ENCODE measurements around the gene CCDC138.

The CCDC138 gene

DNA sequence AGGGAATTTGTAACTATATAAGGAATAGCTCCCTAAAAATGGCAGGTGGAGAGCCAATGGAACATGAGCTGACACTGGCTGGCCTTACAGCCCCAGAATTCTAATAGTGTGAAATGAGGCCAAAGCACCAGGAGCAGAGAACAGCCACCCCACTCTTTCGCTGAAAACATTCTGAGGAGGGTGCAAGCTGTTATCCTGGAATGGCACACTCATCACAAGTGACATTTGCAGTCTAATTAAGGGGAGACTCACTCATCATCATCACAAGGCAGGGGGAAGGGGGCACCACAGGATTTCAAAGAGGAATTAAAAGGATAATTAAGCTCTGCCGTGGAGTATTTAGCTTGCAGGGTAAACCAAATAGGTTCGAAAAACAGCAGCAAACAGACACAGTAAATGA is 108.2 kb downstream of the CCDC138 start:
- Histone ChIP-seq H3K36me3 (ENCODE audit: insufficient read depth, low read length) (no peaks in the 10 kb centered on the region), H3K9ac (ENCODE audit: low read depth, low read length) (no peak overlapping the region), H3K4me1 (ENCODE audit: insufficient read depth, low read length) (0 out of 2 replicates have a peak, but pooled peaks cover 5% of the 10 kb centered on the region), H3K9me3 (ENCODE audit: insufficient read depth, low read depth, low read length) (no peaks in the 10 kb centered on the region; the same call in 1 of the 2 replicates), H3K4me3 (ENCODE audit: low read length) (no peak overlapping the region), H3K27me3 (ENCODE audit: insufficient read depth, low read length) (no peaks in the 10 kb centered on the region), H3K27ac (ENCODE audit: low read depth, low read length) (no peak overlapping the region)
- 83% methylated on average over 3 of the region's 3 CpGs for WGBS

DNA sequence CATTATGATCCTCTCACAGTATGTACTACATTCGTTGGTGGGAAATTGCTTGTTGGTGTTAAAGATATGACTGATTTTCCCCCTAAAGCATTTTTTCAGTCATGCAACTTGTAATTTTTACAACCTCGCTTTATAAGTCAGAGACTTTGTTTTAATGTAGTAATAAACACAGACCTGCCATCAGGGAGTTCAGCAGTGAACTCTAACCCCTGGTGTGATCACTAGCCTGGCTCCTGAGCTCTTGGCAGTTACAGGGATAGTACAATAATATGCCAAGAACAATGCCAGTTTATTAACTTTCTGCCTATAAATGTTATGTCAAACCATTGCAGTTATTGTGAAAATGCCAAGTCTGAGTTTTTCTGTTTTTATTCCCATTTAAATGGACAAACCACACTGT is 108.6 kb downstream of the CCDC138 start:
- Histone ChIP-seq H3K9me3 (ENCODE audit: insufficient read depth, low read depth, low read length) (no peaks in the 10 kb centered on the region; the same call in 1 of the 2 replicates), H3K4me3 (ENCODE audit: low read length) (no peak overlapping the region), H3K4me1 (ENCODE audit: insufficient read depth, low read length) (0 out of 2 replicates have a peak, but pooled peaks cover 5% of the 10 kb centered on the region), H3K27ac (ENCODE audit: low read depth, low read length) (no peak overlapping the region), H3K9ac (ENCODE audit: low read depth, low read length) (no peak overlapping the region), H3K36me3 (ENCODE audit: insufficient read depth, low read length) (no peaks in the 10 kb centered on the region), H3K27me3 (ENCODE audit: insufficient read depth, low read length) (no peaks in the 10 kb centered on the region)
- no CpG with 5 or more reads among the region's 2 CpGs for WGBS

- no peaks in the 10 kb centered on the region for H3K36me3 ChIP-seq (ENCODE audit: insufficient read depth, low read length)
- WGBS: 96% methylated on average over 13 of the region's 13 CpGs
- 0 out of 2 replicates have a peak, but pooled peaks cover 5% of the 10 kb centered on the region for H3K4me1 ChIP-seq (ENCODE audit: insufficient read depth, low read length)
- H3K27me3 ChIP-seq (ENCODE audit: insufficient read depth, low read length): no peaks in the 10 kb centered on the region
- H3K9ac ChIP-seq (ENCODE audit: low read depth, low read length): no peak overlapping the region
- H3K27ac ChIP-seq (ENCODE audit: low read depth, low read length): no peak overlapping the region
- no peak overlapping the region for H3K4me3 ChIP-seq (ENCODE audit: low read length)
- H3K9me3 ChIP-seq (ENCODE audit: insufficient read depth, low read depth, low read length): no peaks in the 10 kb centered on the region
Measured at GRCh38 chr2:108896741-108897140, 110.2 kb downstream of the CCDC138 start.

GRCh38 chr2:108898315-108899082 is 111.9 kb downstream of the CCDC138 start:
- Histone ChIP-seq H3K9me3 (ENCODE audit: insufficient read depth, low read depth, low read length) (no peaks in the 10 kb centered on the region), H3K9ac (ENCODE audit: low read depth, low read length) (no peak overlapping the region), H3K4me1 (ENCODE audit: insufficient read depth, low read length) (0 out of 2 replicates have a peak, but pooled peaks cover 5% of the 10 kb centered on the region), H3K27ac (ENCODE audit: low read depth, low read length) (no peak overlapping the region), H3K27me3 (ENCODE audit: insufficient read depth, low read length) (no peaks in the 10 kb centered on the region), H3K4me3 (ENCODE audit: low read length) (no peak overlapping the region), H3K36me3 (ENCODE audit: insufficient read depth, low read length) (no peaks in the 10 kb centered on the region)
- 86% methylated on average over 1 of the region's 1 CpG for whole genome bisulfite sequencing

DNA sequence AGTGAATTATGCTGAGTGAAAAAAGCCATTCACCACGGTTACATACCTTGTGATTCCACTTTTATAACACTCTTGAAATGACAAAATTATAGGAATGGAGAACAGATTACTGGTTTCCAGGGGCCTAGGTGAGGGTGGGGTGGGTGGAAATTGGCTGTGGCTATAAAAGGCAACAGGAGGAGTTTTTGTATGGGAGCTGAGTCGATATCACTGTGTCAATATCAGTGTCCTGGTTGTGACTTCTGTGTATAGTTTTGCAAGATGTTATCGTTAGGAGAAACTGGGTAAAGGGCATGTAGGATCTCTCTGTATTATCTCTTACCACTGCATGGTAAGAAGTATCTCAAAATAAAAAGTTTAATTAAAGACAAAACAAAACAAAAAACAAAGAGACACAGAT is 118.1 kb downstream of the CCDC138 start:
- Histone ChIP-seq H3K27me3 (ENCODE audit: insufficient read depth, low read length) (no peaks in the 10 kb centered on the region), H3K9me3 (ENCODE audit: insufficient read depth, low read depth, low read length) (no peaks in the 10 kb centered on the region), H3K36me3 (ENCODE audit: insufficient read depth, low read length) (no peaks in the 10 kb centered on the region), H3K9ac (ENCODE audit: low read depth, low read length) (no peak overlapping the region), H3K27ac (ENCODE audit: low read depth, low read length) (no peak overlapping the region), H3K4me1 (ENCODE audit: insufficient read depth, low read length) (no peaks in the 10 kb centered on the region), H3K4me3 (ENCODE audit: low read length) (no peak overlapping the region)
- WGBS: 96% methylated on average over 2 of the region's 3 CpGs

GRCh38 chr2:108905176-108905575 is 118.6 kb downstream of the CCDC138 start:
- no peak overlapping the region for H3K9ac ChIP-seq (ENCODE audit: low read depth, low read length)
- no peaks in the 10 kb centered on the region for H3K9me3 ChIP-seq (ENCODE audit: insufficient read depth, low read depth, low read length)
- no peaks in the 10 kb centered on the region for H3K36me3 ChIP-seq (ENCODE audit: insufficient read depth, low read length)
- 90% methylated on average over 3 of the region's 3 CpGs for WGBS
- H3K4me1 ChIP-seq (ENCODE audit: insufficient read depth, low read length): no peaks in the 10 kb centered on the region
- H3K4me3 ChIP-seq (ENCODE audit: low read length): no peak overlapping the region
- no peak overlapping the region for H3K27ac ChIP-seq (ENCODE audit: low read depth, low read length)
- no peaks in the 10 kb centered on the region for H3K27me3 ChIP-seq (ENCODE audit: insufficient read depth, low read length)

GRCh38 chr2:108905906-108906305 is 119.3 kb downstream of the CCDC138 start:
- no peak overlapping the region for H3K9ac ChIP-seq (ENCODE audit: low read depth, low read length)
- H3K27me3 ChIP-seq (ENCODE audit: insufficient read depth, low read length): no peaks in the 10 kb centered on the region
- H3K9me3 ChIP-seq (ENCODE audit: insufficient read depth, low read depth, low read length): no peaks in the 10 kb centered on the region

GRCh38 chr2:108906403-108907077 is 120.0 kb downstream of the CCDC138 start:
- 86% methylated on average over 15 of the region's 15 CpGs for WGBS
- no peaks in the 10 kb centered on the region for H3K4me1 ChIP-seq (ENCODE audit: insufficient read depth, low read length)
- no peak overlapping the region for H3K4me3 ChIP-seq (ENCODE audit: low read length)
- no peak overlapping the region for H3K27ac ChIP-seq (ENCODE audit: low read depth, low read length)
- no peaks in the 10 kb centered on the region for H3K36me3 ChIP-seq (ENCODE audit: insufficient read depth, low read length)
- H3K9me3 ChIP-seq (ENCODE audit: insufficient read depth, low read depth, low read length): no peaks in the 10 kb centered on the region
- H3K9ac ChIP-seq (ENCODE audit: low read depth, low read length): no peak overlapping the region
- no peaks in the 10 kb centered on the region for H3K27me3 ChIP-seq (ENCODE audit: insufficient read depth, low read length)

More at GRCh38 chr2:108905906-108906305, 119.3 kb downstream of the CCDC138 start:
- H3K27ac ChIP-seq (ENCODE audit: low read depth, low read length): no peak overlapping the region
- no peaks in the 10 kb centered on the region for H3K4me1 ChIP-seq (ENCODE audit: insufficient read depth, low read length)
- no peaks in the 10 kb centered on the region for H3K36me3 ChIP-seq (ENCODE audit: insufficient read depth, low read length)
- WGBS: 85% methylated on average over 13 of the region's 13 CpGs
- no peak overlapping the region for H3K4me3 ChIP-seq (ENCODE audit: low read length)

- H3K4me1 ChIP-seq (ENCODE audit: insufficient read depth, low read length): no peaks in the 10 kb centered on the region
- no peaks in the 10 kb centered on the region for H3K36me3 ChIP-seq (ENCODE audit: insufficient read depth, low read length)
- H3K27ac ChIP-seq (ENCODE audit: low read depth, low read length): no peak overlapping the region
- H3K9ac ChIP-seq (ENCODE audit: low read depth, low read length): no peak overlapping the region
- no peak overlapping the region for H3K4me3 ChIP-seq (ENCODE audit: low read length)
- H3K9me3 ChIP-seq (ENCODE audit: insufficient read depth, low read depth, low read length): no peaks in the 10 kb centered on the region
- no peaks in the 10 kb centered on the region for H3K27me3 ChIP-seq (ENCODE audit: insufficient read depth, low read length)
- 89% methylated on average over 24 of the region's 24 CpGs for WGBS
Measured at GRCh38 chr2:108907822-108908712, 121.5 kb downstream of the CCDC138 start.

GRCh38 chr2:108908713-108909070 is 122.1 kb downstream of the CCDC138 start:
- Histone ChIP-seq H3K4me1 (ENCODE audit: insufficient read depth, low read length) (no peaks in the 10 kb centered on the region), H3K4me3 (ENCODE audit: low read length) (no peak overlapping the region), H3K27ac (ENCODE audit: low read depth, low read length) (no peak overlapping the region), H3K9ac (ENCODE audit: low read depth, low read length) (no peak overlapping the region), H3K36me3 (ENCODE audit: insufficient read depth, low read length) (no peaks in the 10 kb centered on the region), H3K27me3 (ENCODE audit: insufficient read depth, low read length) (no peaks in the 10 kb centered on the region), H3K9me3 (ENCODE audit: insufficient read depth, low read depth, low read length) (no peaks in the 10 kb centered on the region)
- WGBS: 91% methylated on average over 1 of the region's 1 CpG
